Body of pancreas (tissue), 4 donors: ENCODE data around the gene C2CD4C. TPM values are rescaled to one million over a fixed set of nuclear protein-coding genes. Genes with fewer than 3 reads are reported as not detected.
"Not testable (repeated sequence)": the region's sequence is repeated elsewhere in the genome, so short reads cannot be mapped to it uniquely, and the experiment has no call there.

Experiments used
- ATAC-seq: fragments of 150-250 bp; one replicate; pipeline ENCODE4 v1.9.1; 2016
- DNase-seq, 4 donors: peaks; one replicate each; pipeline ENCODE4 v3.0.0-alpha.2; 2019
- H3K27ac ChIP-seq, 4 donors: fragments of 200-600 bp; sonication (generic); 1 replicate in 3 of 4; 2 replicates in 1 of 4; pipeline versions ENCODE4 v1.5.1 to v1.6.1; 2016 to 2019; ENCODE audit warnings: mild to moderate bottlenecking in 1 of 4, mixed read lengths in 1 of 4, moderate library complexity in 1 of 4
- H3K27me3 ChIP-seq, 2 donors: fragments of 200-600 bp; sonication (generic); one replicate each; pipeline ENCODE4 v1.6.0; 2016; ENCODE audit warnings: mild to moderate bottlenecking in 1 of 2
- H3K36me3 ChIP-seq, 2 donors: fragments of 200-600 bp; sonication (generic); replicated peaks in 1 of 2; 2 replicates each; pipeline ENCODE4 v1.5.1; 2016; ENCODE audit warnings: low read depth in 2 of 2; ENCODE audit not compliant: insufficient read depth in 1 of 2
- H3K4me1 ChIP-seq: fragments of 200-600 bp; sonication (generic); one replicate; pipeline ENCODE4 v1.6.0; 2016
- H3K4me3 ChIP-seq, 2 donors: fragments of 200-600 bp; sonication (generic); 1 replicate in 1 of 2; 2 replicates in 1 of 2; pipeline ENCODE4 v1.5.1; 2016 to 2019
- H3K9me3 ChIP-seq, 3 donors: fragments of 200-600 bp; sonication (generic); 1 replicate in 2 of 3; 2 replicates in 1 of 3; pipeline ENCODE4 v1.5.1; 2016
- CTCF ChIP-seq, 7 experiments: fragments of 450-650 bp in 4 of 7; fragments of 200-600 bp in 3 of 7; sonication (generic) in 3 of 7; IDR thresholded peaks; one replicate each; pipeline ENCODE4 v1.5.1; 2016 to 2019; ENCODE audit warnings: antibody characterized with exemption in 7 of 7
- POLR2A ChIP-seq, 3 donors: fragments of 450-650 bp; IDR thresholded peaks; one replicate each; pipeline ENCODE4 v1.6.1; 2016; ENCODE audit warnings: antibody characterized with exemption in 3 of 3, mild to moderate bottlenecking in 2 of 3
- WGBS, 2 donors: methylation state at CpG; one replicate each; pipeline ENCODE4 v1.1.5; 2017; 5-methylcytosine and 5-hydroxymethylcytosine counted together
- intact Hi-C: fragments of 100-400 bp; cut with DNase I; formaldehyde crosslinking; loops from one replicate; pipeline ENCODE4 v1.15.1; 2023
- total RNA-seq, 2 donors: library from RNA; depleted of rRNA; stranded (reverse); fragments of >200 nt; gene quantifications; one replicate each; pipeline ENCODE4 v1.1.0, GENCODE V29; 2016

Gene C2CD4C
- total RNA-seq, 2 donors from 2014 or later: 0.33 to 1.8 TPM

- 90 to 95% methylated on average over 45 to 51 of the region's 51 CpGs for WGBS, 2 donors
- Histone ChIP-seq H3K27ac (no peak overlapping the region), H3K27me3 (no peaks in the 10 kb centered on the region), H3K36me3 (peaks cover 4 to 5% of the 10 kb centered on the region in 2 donors), H3K4me3 (no peak overlapping the region), H3K4me1 (no peaks in the 10 kb centered on the region), H3K9me3 (no peaks in the 10 kb centered on the region)
- no peak for TF ChIP-seq POLR2A (IDR thresholded peaks at IDR 0.05)
- TF ChIP-seq CTCF (IDR thresholded peaks at IDR 0.05): no peak
- DNase-seq (no peak), ATAC-seq (no peak)
- intact Hi-C loops: no loop called here
Observed at GRCh38 chr19:426725-427445, 17.9 kb upstream of the C2CD4C start.

- intact Hi-C loops: no loop called here
- Histone ChIP-seq H3K4me1 (no peaks in the 10 kb centered on the region), H3K9me3 (no peaks in the 10 kb centered on the region), H3K27ac (no peak overlapping the region), H3K36me3 (peaks cover 4 to 5% of the 10 kb centered on the region in 2 donors), H3K4me3 (no peak overlapping the region), H3K27me3 (no peaks in the 10 kb centered on the region)
- ATAC-seq (no peak), DNase-seq (no peak)
- 89 to 90% methylated on average over 5 to 12 of the region's 26 CpGs for WGBS, 2 donors
- TF ChIP-seq CTCF (IDR thresholded peaks at IDR 0.05): no peak
- TF ChIP-seq POLR2A (IDR thresholded peaks at IDR 0.05): no peak
Observed at GRCh38 chr19:425056-425455, 16.1 kb upstream of the C2CD4C start.

GRCh38 chr19:424546-424945, 15.6 kb upstream of the C2CD4C start:
- no peak for TF ChIP-seq POLR2A (IDR thresholded peaks at IDR 0.05)
- no peak for TF ChIP-seq CTCF (IDR thresholded peaks at IDR 0.05)
- Histone ChIP-seq H3K27me3 (no peaks in the 10 kb centered on the region), H3K36me3 (peaks cover 2 to 5% of the 10 kb centered on the region in 2 donors), H3K4me1 (no peaks in the 10 kb centered on the region), H3K4me3 (no peak overlapping the region), H3K9me3 (no peaks in the 10 kb centered on the region), H3K27ac (no peak overlapping the region)
- ATAC-seq: no peak
- intact Hi-C loops: no loop called here
- DNase-seq: no peak
- 93% methylated on average over 11 to 12 of the region's 15 CpGs for WGBS, 2 donors

- TF ChIP-seq POLR2A (IDR thresholded peaks at IDR 0.05) (no peak), CTCF (IDR thresholded peaks at IDR 0.05) (no peak)
- H3K27me3 ChIP-seq: no peaks in the 10 kb centered on the region
- WGBS, 2 donors: 90 to 94% methylated on average over 7 to 24 of the region's 25 CpGs
- peaks cover 2 to 5% of the 10 kb centered on the region in 2 donors for H3K36me3 ChIP-seq
- ATAC-seq (no peak), DNase-seq (no peak)
- H3K9me3 ChIP-seq: no peaks in the 10 kb centered on the region
- intact Hi-C loops: no loop called here
- H3K4me1 ChIP-seq: no peaks in the 10 kb centered on the region
- H3K27ac ChIP-seq: no peak overlapping the region
- no peak overlapping the region for H3K4me3 ChIP-seq
Observed at GRCh38 chr19:423691-424466, 14.9 kb upstream of the C2CD4C start.

DNA sequence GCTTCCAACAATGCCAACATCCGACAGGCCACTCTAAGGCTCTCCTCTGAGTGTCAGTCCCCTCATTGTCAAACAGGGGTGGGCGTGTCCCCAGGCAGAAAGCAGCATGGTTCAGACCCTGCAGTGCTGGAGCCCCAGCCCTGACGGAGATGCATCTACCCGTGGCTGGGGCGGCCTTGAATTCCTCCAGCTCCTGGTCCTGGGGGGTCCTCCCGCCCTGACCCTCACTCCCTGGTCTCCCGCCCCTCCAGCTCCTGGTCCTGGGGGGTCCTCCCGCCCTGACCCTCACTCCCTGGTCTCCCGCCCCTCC, 13.9 kb upstream of the C2CD4C start:
- H3K27me3 ChIP-seq, DNase-seq, H3K9me3 ChIP-seq, H3K27ac ChIP-seq, H3K4me1 ChIP-seq, H3K36me3 ChIP-seq, intact Hi-C loops, H3K4me3 ChIP-seq, ATAC-seq: not testable (repeated sequence)
- WGBS, 2 donors: 78 to 85% methylated on average over 2 to 5 of the region's 9 CpGs
